HG02970 (cell line): Measurements from ENCODE around the gene OSGEP.

Experiments used
- ATAC-seq: cut with Tn5 transposase; IDR thresholded peaks from one replicate; pipeline ENCODE4 v1.9.1; 2021; ENCODE audit warnings: mild to moderate bottlenecking, moderate library complexity, moderate number of reproducible peaks; ENCODE audit not compliant: unreplicated experiment, low FRiP score

OSGEP gene

DNA sequence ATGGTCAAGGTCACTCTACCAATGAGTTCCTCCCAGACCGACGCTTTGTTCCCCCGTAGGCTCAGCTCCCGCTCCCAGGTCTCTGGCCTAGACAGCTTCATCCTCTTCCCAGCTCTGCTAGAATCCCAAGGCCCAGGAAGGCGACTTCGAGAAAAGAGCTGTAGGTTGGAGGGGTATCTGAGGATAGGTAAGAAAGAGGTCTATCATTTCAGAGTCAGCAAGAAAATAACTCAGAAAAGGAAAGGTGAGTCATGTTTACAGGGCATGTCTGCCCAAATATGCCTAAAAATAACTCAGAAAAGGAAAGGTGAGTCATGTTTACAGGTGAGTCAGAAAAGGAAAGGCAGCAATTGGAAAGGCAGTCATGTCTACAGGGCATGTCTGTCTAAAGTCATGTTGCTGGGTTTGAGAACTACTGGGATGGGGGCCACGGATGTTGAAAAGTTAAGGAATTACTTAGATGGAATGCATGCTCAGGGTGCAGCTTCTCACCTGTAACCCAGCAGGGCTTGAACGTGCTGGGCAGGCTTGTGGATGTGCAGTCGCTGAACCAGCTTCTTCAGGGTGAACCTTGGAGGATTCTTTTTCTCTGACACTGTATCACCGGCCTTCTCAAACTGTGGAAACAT, 53.5 kb downstream of the OSGEP start:
- ATAC-seq: no peak

DNA sequence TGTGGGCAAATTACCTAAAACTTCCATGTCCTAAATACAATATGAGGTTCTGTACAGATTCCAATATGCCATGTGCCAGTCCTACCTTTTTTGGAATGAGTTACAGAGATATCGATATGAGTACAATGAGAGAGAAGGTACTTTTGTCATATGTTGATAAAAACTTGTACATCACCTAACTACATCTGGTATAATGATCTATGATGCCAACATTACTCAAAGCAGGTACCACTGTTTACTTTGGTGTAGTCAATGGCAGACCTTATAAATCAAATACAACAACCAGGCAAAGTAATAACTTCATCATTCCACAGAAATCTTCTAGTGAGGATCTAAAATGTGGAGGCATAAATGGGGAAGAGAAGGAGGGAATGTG, 54.0 kb downstream of the OSGEP start:
- no peak for ATAC-seq

- ATAC-seq: no peak
These were observed 57.1 kb downstream of the OSGEP start for GRCh38 chr14:20397511-20397910.
